Measurements from ENCODE around the gene DNLZ. TPM values are rescaled to one million over a fixed set of nuclear protein-coding genes. Genes with fewer than 3 reads are reported as not detected.

Gene DNLZ
- total and polyA plus RNA-seq, 9 of the 15 experiments (the other 6 are each of a cell fraction or from before 2014, with no cell fraction given) = 0.17 to 44.6 (median 3.4) TPM

GRCh38 chr9:136410500-136411287 is 47.1 kb upstream of the DNLZ start, which contains the start of the genes ENTR1 and PMPCA (continued):
- TF ChIP-seq VEZF1 (CRISPR knock-in tag; IDR thresholded peaks at IDR 0.05) (peak; percentile 89), KAT2B (IDR thresholded peaks at IDR 0.05; ENCODE audit: low read depth, low read length) (no peak), E4F1 (CRISPR knock-in tag; IDR thresholded peaks at IDR 0.05; ENCODE audit: borderline replicate concordance) (no peak), CREB5 (CRISPR knock-in tag; IDR thresholded peaks at IDR 0.05) (no peak), SREBF2 (CRISPR knock-in tag; IDR thresholded peaks at IDR 0.05) (no peak), DPF2 (IDR thresholded peaks at IDR 0.05) (no peak), SAFB (IDR thresholded peaks at IDR 0.05; ENCODE audit: borderline replicate concordance, low read depth, low read length) (0 out of 2 replicates have a peak, but pooled peaks have one; percentile 33), MNT (conservative IDR thresholded peaks at IDR 0.05) (peak; percentile 32 to 75), SREBF1 (IDR thresholded peaks at IDR 0.05; ENCODE audit: borderline replicate concordance, low read depth, low read length) (no peak), GTF2A2 (tag; IDR thresholded peaks at IDR 0.05) (no peak), ZNF586 (CRISPR knock-in tag; conservative IDR thresholded peaks at IDR 0.05) (no peak), RFX7 (CRISPR knock-in tag; IDR thresholded peaks at IDR 0.05) (no peak), RBM25 (IDR thresholded peaks at IDR 0.05; ENCODE audit: low read depth, low read length, severe bottlenecking) (no peak), MLLT1 (IDR thresholded peaks at IDR 0.05) (no peak), ZNF75A (CRISPR knock-in tag; IDR thresholded peaks at IDR 0.05) (no peak), ZKSCAN8 (CRISPR knock-in tag; IDR thresholded peaks at IDR 0.05) (no peak), MAFK (IDR thresholded peaks at IDR 0.05; ENCODE audit: low read length) (no peak; the same call in 1 of the 2 replicates), ZBTB7A (IDR thresholded peaks at IDR 0.05; ENCODE audit: borderline replicate concordance, control insufficient read depth, low read depth, low read length) (no peak), SPI1 (IDR thresholded peaks at IDR 0.05; ENCODE audit: borderline replicate concordance, low read depth, low read length) (peak; percentile 90), NR2F6 (CRISPR knock-in tag; IDR thresholded peaks at IDR 0.05) (no peak)

Data from K562 (cell line).